Activated T-cell treated with anti-CD3 and anti-CD28 coated beads, Interleukin-2, amount 50 U/mL, for 72 hours (primary cell): Measurements from ENCODE around the gene TAF4. TPM values are rescaled to one million over a fixed set of nuclear protein-coding genes. Genes with fewer than 3 reads are reported as not detected.

Experiments used
- ATAC-seq, 2 donors: fragments of 150-1000 bp; cut with Tn5 transposase; replicated peaks in 1 of 2; 2 replicates each; pipeline ENCODE4 v1.10.0; 2021; ENCODE audit warnings: moderate library complexity in 2 of 2, mild to moderate bottlenecking in 1 of 2
- DNase-seq, 2 donors: peaks; one replicate each; pipeline ENCODE4 v3.0.0; 2021 to 2022; ENCODE audit warnings: mixed read lengths in 1 of 2
- H3K27ac Mint-ChIP-seq: one replicate; pipeline ENCODE4 v1.8.0; 2022; ENCODE audit warnings: mild to moderate bottlenecking, moderate library complexity, mixed read lengths
- H3K27me3 Mint-ChIP-seq: one replicate; pipeline ENCODE4 v1.8.0; 2022; ENCODE audit warnings: low read depth, mixed read lengths
- H3K36me3 Mint-ChIP-seq, 2 donors: one replicate each; pipeline ENCODE4 v1.8.0; 2022; ENCODE audit warnings: mixed read lengths in 2 of 2, mild to moderate bottlenecking in 1 of 2; ENCODE audit not compliant: insufficient read depth in 2 of 2
- H3K4me1 Mint-ChIP-seq: one replicate; pipeline ENCODE4 v1.8.0; 2022; ENCODE audit warnings: low read depth, mixed read lengths
- H3K4me3 Mint-ChIP-seq, 2 donors: one replicate each; pipeline ENCODE4 v1.8.0; 2022; ENCODE audit warnings: mild to moderate bottlenecking in 2 of 2, mixed read lengths in 2 of 2, moderate library complexity in 2 of 2
- H3K9me3 Mint-ChIP-seq, 2 donors: one replicate each; pipeline ENCODE4 v1.8.0; 2022; ENCODE audit warnings: mixed read lengths in 2 of 2
- total RNA-seq, 2 donors: library from RNA; stranded (reverse); gene quantifications; one replicate each; pipeline ENCODE4 v1.2.3, GENCODE V29; 2022

TAF4 gene
- total RNA-seq, 2 donors from 2014 or later: 15.7 to 21.5 TPM

DNA sequence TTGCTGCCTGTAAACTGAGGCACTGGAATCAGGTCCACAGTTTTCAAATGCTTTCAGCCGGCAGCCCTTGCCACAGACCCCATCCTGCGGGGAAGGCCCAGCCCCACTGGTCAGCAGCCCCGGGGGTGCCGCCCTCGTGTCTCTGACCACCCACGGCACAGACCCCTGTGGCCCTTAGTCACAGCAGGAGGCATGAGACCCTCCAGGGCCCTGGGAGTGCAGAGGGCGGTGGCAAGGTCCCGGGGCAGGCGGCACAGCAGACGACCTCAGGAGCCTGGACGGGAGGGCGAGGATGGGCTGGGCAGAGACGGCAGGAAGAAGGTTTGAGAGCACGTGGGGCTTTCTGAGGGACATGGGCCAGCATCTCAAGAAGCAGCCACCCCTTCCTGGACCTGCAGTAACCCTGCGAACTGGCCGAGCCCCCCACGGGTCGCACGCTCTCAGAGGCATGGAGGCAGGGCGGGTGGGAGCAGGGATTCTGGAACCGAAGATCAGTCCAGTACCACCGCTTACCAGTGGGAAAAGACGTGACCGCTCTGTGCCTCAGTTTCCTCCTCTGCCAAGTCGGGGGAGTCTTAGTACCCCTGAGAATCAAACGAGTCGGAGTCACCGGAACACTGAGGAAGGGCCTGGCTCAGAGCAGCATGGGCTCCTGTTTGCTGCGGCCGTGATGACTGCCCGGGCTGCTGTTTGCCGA, 140.7 kb downstream of the TAF4 start:
- H3K4me3 Mint-ChIP-seq: no peak overlapping the region
- H3K4me1 Mint-ChIP-seq: no peaks in the 10 kb centered on the region
- DNase-seq: no peak
- ATAC-seq: no peak
- peaks cover 3 to 4% of the 10 kb centered on the region in 2 donors for H3K36me3 Mint-ChIP-seq
- H3K27me3 Mint-ChIP-seq: no peaks in the 10 kb centered on the region
- no peaks in the 10 kb centered on the region for H3K9me3 Mint-ChIP-seq
- H3K27ac Mint-ChIP-seq: no peak overlapping the region

Other genes with a start within 250 kb of the TAF4 start
- gene LSM14B, start 56.6 kb upstream of the TAF4 start, total RNA-seq: 10 to 100 TPM; 37.2 to 45.3 TPM
- gene PSMA7, start 77.5 kb upstream of the TAF4 start, total RNA-seq: 100 to 1,000 TPM; 220 to 234 TPM
- gene SS18L1, start 77.9 kb upstream of the TAF4 start, total RNA-seq: 10 to 100 TPM; 16.1 to 19.8 TPM
- 10 to 100 TPM; 28.3 to 48.2 TPM for gene MTG2, start 117.1 kb upstream of the TAF4 start, total RNA-seq
- gene HRH3, start 154.4 kb upstream of the TAF4 start, total RNA-seq: not detected
- 10 to 100 TPM; 40.6 to 44.2 TPM for gene OSBPL2, start 172.6 kb upstream of the TAF4 start, total RNA-seq
- 100 to 1,000 TPM in 1 of 2 donors, 10 to 100 TPM in 1; 95.4 to 114 TPM for gene ADRM1, start 237.1 kb upstream of the TAF4 start, total RNA-seq